ENCODE data around the gene RPP14. TPM values are rescaled to one million over a fixed set of nuclear protein-coding genes. Genes with fewer than 3 reads are reported as not detected.
A peak's percentile ranks its signal among the peaks of the same experiment; 100 is the strongest.

RPP14 gene
- total RNA-seq, 1 donor from 2014 or later: 14.2 TPM

DNA sequence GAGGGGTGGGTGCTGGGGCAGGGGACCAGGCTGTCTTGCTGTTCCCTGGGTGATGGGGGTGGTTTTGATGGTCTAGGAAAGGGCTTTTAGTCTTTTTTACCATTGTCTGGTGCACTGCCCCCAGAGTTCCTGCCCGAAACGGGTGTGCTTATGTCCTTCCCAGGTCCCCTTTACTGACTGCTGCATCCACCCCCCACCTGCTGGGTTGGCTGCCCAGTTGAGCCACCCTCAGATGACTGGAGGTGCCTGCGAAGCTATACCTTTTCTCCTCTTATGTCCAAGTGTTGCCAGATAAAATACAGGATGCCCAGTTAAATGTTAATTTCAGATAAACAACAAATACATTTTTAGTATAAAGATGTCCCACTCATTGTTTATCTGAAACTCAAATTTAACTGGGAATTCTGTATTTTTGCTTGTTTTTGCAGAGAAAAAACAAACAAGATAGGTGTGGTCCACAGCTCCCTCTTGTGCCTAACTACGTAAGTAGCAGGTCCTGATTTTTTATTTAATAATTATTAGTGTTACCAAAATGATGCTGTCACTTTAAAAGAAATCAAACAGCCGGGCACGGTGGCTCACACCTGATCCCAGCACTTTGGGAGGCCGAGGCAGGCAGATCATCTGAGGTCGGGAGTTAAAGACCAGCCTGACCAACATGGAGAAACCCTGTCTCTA is 6.1 kb upstream of the RPP14 start:
- Mint-ChIP-seq H3K4me3 (ENCODE audit: unreplicated experiment) (no peak overlapping the region), H3K36me3 (ENCODE audit: low read depth) (peaks cover 2% of the 10 kb centered on the region), H3K4me1 (ENCODE audit: low read depth) (no peaks in the 10 kb centered on the region), H3K27me3 (ENCODE audit: low read depth) (peaks cover 8% of the 10 kb centered on the region), H3K9me3 (ENCODE audit: low read depth) (peaks cover 4% of the 10 kb centered on the region), H3K27ac (ENCODE audit: unreplicated experiment) (no peak overlapping the region)
- DNase-seq (ENCODE audit: low spot score): no peak
- TF ChIP-seq, protein P1, sequence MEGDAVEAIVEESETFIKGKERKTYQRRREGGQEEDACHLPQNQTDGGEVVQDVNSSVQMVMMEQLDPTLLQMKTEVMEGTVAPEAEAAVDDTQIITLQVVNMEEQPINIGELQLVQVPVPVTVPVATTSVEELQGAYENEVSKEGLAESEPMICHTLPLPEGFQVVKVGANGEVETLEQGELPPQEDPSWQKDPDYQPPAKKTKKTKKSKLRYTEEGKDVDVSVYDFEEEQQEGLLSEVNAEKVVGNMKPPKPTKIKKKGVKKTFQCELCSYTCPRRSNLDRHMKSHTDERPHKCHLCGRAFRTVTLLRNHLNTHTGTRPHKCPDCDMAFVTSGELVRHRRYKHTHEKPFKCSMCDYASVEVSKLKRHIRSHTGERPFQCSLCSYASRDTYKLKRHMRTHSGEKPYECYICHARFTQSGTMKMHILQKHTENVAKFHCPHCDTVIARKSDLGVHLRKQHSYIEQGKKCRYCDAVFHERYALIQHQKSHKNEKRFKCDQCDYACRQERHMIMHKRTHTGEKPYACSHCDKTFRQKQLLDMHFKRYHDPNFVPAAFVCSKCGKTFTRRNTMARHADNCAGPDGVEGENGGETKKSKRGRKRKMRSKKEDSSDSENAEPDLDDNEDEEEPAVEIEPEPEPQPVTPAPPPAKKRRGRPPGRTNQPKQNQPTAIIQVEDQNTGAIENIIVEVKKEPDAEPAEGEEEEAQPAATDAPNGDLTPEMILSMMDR (IDR thresholded peaks at IDR 0.05): peak; percentile 93

DNA sequence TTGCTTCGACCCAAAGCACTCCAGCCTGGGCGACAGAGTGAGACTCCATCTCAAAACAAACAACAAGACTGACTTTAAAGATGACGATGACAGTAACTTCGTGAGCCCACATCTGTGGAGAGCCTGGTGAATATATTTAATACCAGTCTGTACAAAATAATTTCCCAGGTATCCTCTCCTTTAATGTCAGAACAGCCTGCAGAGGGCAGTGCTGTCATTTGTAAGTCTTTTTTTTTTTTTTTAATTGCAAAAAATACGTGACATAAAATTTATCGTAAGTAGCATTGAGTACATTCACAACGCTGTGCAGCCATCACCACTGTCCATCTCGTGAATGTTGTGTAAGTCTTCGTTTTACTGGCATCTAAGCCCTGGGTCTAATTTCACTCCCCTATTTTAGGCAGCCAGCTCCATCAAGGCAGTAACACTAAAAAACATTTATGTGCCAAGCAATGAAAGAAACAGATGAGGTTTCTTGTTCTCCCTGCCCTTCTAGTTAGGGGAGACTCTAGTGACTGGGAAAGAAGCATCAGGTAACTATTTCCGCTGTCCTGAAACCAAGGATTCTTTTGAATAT is 1.7 kb downstream of the RPP14 start:
- H3K4me3 Mint-ChIP-seq (ENCODE audit: unreplicated experiment): peak overlapping the region; percentile 84
- peak overlapping the region; percentile 100 for H3K27ac Mint-ChIP-seq (ENCODE audit: unreplicated experiment)
- H3K9me3 Mint-ChIP-seq (ENCODE audit: low read depth): no peaks in the 10 kb centered on the region
- TF ChIP-seq, protein P1 (IDR thresholded peaks at IDR 0.05): peak; percentile 85
- peaks cover 28% of the 10 kb centered on the region for H3K4me1 Mint-ChIP-seq (ENCODE audit: low read depth)
- H3K36me3 Mint-ChIP-seq (ENCODE audit: low read depth): peaks cover 10% of the 10 kb centered on the region
- DNase-seq (ENCODE audit: low spot score): no peak
- H3K27me3 Mint-ChIP-seq (ENCODE audit: low read depth): peaks cover 2% of the 10 kb centered on the region

DNA sequence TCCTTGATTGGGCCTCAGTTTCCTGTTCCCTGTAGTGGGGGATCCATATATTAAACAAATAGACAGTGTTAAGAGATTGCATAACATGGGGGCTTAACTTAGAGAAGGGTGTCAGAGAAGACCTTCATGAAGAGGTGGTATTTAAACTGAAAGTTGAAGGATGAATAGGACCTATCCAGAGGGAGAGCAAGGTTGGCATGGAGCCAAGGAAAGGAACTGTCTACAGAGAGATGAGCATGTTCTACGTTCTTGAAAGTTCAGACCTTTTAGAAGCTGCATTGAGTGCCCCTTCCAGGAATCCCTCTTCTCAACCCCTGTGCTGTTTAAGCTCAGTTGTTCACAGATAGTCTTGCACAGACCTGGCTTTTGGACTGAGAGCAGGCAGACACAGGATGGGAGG is 2.7 kb downstream of the RPP14 start:
- peaks cover 28% of the 10 kb centered on the region for H3K4me1 Mint-ChIP-seq (ENCODE audit: low read depth)
- no peak for DNase-seq (ENCODE audit: low spot score)
- no peak overlapping the region for H3K4me3 Mint-ChIP-seq (ENCODE audit: unreplicated experiment)
- no peaks in the 10 kb centered on the region for H3K9me3 Mint-ChIP-seq (ENCODE audit: low read depth)
- H3K27me3 Mint-ChIP-seq (ENCODE audit: low read depth): no peaks in the 10 kb centered on the region
- H3K27ac Mint-ChIP-seq (ENCODE audit: unreplicated experiment): peak overlapping the region; percentile 10
- peaks cover 16% of the 10 kb centered on the region for H3K36me3 Mint-ChIP-seq (ENCODE audit: low read depth)
- TF ChIP-seq, protein P1 (IDR thresholded peaks at IDR 0.05): no peak

DNA sequence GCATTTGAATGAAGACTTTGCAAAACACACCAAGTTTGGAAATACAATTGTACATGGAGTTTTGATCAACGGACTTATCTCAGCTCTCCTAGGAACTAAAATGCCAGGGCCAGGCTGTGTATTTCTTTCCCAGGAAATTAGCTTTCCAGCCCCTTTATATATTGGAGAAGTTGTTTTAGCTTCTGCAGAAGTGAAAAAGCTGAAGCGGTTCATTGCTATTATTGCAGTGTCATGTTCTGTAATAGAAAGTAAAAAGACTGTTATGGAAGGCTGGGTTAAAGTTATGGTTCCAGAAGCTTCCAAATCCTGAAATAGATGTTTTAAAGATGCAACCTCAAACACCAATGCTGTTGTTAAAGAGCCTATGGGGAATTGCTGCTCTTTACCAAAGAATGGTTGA is 11.8 kb downstream of the RPP14 start:
- Mint-ChIP-seq H3K9me3 (ENCODE audit: low read depth) (no peaks in the 10 kb centered on the region), H3K27ac (ENCODE audit: unreplicated experiment) (no peak overlapping the region), H3K36me3 (ENCODE audit: low read depth) (peaks cover 23% of the 10 kb centered on the region), H3K4me1 (ENCODE audit: low read depth) (no peaks in the 10 kb centered on the region), H3K27me3 (ENCODE audit: low read depth) (no peaks in the 10 kb centered on the region), H3K4me3 (ENCODE audit: unreplicated experiment) (no peak overlapping the region)
- TF ChIP-seq, protein P1 (IDR thresholded peaks at IDR 0.05): no peak
- DNase-seq (ENCODE audit: low spot score): no peak

DNA sequence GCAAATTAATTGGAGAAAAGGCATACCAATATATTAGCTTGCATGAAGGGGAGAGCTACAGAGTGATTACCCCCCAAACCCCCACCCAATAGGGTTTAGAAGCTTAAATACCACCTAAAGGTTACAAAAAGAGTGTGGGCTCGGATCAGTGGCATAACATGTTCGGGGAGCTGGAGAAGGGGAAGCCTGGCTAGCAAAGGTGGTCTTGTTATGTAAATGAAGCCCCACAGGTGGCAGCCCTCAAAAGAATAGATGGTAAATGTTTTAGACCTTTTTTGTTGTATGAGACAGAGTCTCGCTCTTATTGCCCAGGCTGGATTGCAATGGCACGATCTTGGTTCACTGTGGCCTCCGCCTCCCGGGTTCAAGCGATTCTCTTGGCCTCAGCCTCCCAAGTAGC is 15.7 kb downstream of the RPP14 start:
- Mint-ChIP-seq H3K27ac (ENCODE audit: unreplicated experiment) (no peak overlapping the region), H3K36me3 (ENCODE audit: low read depth) (peaks cover 6% of the 10 kb centered on the region), H3K27me3 (ENCODE audit: low read depth) (no peaks in the 10 kb centered on the region), H3K9me3 (ENCODE audit: low read depth) (no peaks in the 10 kb centered on the region), H3K4me3 (ENCODE audit: unreplicated experiment) (no peak overlapping the region), H3K4me1 (ENCODE audit: low read depth) (peaks cover 23% of the 10 kb centered on the region)
- no peak for DNase-seq (ENCODE audit: low spot score)
- TF ChIP-seq, protein P1 (IDR thresholded peaks at IDR 0.05): no peak

Measured in chondrocyte (in vitro differentiated cells).